ENCODE measurements around the gene DHX35.
"Not testable (repeated sequence)": the region's sequence is repeated elsewhere in the genome, so short reads cannot be mapped to it uniquely, and the experiment has no call there.

Gene DHX35

DNA sequence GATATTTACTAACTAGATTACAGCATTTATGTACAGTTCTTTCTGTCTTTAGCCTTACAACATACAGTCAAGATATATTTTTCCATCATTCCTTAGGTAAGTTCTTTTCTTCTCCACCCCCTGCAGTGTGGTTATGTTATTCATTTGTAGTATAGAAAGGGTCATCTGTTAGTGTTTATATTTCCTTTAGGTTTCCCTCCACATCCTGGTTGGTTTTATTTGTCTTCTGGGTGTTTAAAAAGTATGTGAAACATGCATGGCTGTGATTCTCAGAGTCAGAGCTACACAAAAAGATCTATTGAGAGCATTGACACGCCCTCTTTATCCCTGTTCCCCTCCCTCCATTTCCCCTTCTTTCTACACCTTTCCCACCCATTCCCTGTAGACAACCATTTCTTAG is 20.1 kb downstream of the DHX35 start:
- no peak for DNase-seq

DNA sequence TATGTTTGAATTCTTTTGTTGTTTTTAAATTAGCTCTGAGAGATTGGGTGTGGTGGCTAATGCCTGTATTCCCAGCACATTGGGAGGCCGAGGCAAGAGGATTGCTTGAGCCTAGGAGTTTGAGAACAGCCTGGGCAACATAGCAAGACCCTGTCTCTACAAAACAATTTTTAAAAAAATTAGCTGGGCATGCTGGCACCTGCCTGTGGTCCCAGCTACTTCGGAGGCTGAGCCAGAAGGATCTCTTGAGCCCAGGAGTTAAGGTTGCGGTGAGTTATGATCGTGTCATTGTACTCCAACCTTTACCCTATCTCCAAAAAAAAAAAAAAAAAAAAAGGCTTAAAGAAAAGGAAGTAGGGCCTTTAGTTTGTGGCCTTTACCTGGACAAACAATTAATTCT is 22.9 kb downstream of the DHX35 start:
- no peak for DNase-seq

DNA sequence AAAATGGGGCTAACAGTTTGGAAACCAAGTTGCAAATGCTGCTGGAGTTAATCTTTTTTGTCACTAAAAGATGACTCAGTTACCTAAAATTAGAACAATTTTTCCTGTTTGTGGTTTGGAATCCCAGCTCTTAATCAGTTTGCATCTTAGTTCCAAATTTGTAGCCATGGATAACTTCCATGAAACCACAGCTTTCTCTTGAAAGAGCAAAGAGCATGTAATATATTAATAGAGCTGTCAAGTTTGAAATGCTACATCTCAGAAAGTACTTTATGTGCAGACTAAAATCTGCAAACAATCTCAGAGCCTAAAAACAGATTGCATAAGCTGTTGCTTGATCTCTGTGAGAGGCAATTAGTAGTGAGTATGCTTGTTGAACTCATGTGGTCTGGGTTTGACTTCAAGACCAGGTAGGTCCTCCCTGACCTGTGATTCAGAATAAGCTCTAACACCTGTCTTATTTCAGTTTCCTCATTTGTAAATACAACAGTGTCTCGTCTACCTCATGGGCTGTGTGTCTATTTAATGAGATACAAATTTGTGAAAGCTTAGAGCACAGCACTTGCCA is 23.5 kb downstream of the DHX35 start:
- DNase-seq, result no peak

DNA sequence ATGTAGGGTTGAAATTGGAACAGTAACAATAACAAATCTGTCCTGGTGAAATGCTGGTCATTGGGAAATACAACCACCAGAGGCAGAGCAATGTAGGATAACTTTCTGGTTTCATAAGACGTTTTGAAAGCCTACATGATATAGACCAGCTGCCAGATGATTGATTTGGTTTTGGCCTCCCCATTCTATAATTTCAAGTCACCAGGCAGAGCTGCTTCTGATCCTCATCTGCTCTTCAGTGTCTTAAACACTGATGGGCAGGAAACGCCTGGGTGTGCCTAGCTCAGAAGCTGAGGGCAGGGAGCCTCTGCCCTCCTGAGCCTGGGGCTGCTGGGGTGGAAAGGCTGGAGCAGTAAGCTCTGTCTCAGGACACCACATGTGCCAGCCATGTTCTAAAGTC is 24.5 kb downstream of the DHX35 start:
- no peak for DNase-seq

DNA sequence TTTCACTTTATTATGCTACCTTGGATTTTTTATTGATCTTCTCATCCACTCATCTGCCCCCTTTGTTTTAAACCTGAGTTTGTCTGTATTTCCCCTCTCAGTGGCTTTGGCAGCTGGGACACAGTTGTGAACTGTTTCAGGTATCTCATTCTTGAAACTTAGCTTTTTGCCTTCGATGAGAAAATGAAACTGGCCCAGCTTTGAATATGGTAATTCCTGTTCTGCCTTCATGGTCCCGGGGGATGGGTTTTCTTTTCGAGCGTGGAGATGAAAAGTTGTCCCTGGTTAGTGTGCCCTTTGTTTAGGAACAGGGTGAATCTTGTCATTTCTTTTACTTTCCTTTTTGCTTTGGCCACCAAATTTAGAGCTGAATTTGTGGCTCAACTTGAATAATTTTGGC is 25.6 kb downstream of the DHX35 start:
- peak; percentile 33 for DNase-seq

DNA sequence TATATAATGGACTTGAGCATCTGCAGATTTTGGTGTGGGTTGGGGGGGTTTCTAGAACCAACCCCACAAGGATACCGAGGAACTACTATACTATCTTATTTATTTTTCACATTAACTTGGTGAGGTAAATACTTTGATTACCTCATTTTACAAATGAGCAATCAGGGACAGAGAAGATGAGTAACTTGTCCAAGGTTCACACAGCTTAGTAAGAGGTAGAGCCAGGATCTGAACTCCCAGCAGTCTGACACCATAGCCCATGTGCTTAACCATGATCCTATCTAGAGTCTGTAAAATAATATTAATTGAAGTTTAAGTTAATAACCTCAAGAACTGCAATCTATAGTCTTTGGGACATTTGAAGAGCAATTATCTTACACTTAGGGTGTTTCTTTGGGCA is 28.6 kb downstream of the DHX35 start:
- no peak for DNase-seq

DNA sequence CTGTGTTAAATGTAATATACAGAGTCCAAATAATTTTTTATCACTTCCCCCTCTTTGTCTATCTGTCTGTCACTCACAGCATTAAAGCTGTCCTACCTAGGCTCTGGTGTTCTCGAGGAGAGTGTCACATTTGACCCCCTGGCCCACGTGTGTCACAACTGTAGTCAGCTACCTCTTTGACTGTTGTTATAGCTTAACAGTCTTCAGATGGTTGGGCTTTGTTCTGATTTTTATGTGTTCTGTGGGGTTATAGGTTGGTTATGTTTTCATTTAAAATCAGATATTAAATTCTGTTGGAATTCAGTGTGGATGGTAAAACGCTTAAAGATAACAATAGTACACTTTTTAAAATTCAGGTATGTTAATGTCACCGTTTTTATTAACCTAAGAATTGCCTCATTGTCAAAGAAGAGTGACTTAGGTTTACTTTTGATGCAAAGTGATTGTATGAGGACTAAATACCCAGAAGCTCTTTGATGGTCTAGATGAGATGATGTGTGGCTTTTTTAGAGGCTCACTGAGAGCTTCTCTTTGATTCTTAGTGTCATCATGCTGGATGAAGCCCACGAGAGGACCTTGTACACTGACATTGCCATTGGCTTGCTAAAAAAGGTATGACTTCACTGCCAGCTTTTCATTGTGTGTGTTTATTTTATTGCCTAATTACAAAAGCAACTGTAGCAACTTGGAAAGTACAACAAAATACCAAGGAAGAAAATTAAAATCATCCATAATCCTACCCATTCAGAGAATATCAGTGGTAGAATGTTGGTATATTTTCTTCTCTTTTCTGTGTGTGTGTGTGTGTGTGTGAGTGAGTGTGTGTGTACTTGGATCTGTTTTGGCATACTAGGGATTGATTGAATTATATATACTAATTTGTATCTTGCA is 29.9 kb downstream of the DHX35 start:
- DNase-seq, result no peak

DNA sequence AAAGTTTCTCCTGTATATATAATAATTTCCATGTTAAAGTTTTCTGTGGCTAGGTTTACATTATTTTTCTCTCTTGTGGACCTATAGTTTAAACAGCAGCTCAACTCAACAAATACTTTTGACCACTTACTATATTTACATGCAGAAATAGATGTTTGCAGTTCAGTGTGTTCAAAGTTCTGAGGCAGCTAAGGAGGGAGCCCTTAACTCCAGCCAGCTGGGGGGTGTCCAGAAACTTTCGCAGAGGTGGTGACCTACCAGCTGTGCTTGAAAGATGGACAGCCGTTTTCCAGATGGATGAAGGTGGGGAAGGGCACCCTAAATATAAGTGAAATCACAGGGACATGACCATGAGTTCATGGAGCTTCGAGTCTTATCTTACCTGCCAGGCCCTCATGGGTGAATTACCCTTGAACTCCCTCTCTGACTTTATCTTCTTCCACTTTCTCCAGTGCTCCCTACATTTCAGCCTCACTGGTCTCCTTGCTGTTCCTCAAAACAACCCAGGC is 33.4 kb downstream of the DHX35 start:
- DNase-seq, result no peak

DNA sequence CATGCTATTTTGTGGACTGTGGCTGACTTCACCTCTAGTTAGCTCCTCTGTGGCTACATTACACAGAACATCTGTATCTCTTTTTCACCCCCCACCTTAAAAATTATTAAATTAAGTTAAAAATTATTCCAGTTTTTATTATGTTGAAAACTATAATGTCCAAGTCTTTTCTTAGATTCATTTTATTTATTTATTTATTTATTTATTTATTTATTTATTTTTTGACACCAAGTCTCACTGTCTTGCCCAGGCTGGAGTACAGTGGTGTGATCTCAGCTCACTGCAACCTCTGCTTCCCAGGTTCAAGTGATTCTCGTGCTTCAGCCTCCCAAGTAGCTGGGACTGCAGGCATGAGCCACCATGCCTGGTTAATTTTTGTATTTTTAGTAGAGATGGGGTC is 34.7 kb downstream of the DHX35 start:
- DNase-seq, result not testable (repeated sequence)

DNA sequence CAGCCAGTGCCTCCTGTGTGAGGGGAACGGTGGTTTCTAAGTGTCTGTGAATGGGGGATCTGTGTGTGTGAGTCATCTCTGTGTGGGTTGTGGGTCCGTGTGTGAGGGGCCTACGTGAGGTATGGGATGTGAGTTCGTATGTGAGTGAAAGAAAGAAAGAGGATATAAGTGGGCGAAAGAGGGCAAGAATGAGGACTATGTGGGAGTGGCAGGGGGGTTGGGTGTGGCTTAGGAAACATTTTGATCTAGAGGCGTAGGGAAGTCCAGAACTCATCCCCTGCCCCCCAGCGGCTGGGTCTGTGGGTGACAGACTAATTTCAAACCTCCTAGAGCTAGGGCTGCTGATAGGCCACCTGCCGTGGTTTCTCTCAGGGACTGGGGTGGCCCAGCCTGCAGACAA is 35.5 kb downstream of the DHX35 start:
- no peak for DNase-seq

DNA sequence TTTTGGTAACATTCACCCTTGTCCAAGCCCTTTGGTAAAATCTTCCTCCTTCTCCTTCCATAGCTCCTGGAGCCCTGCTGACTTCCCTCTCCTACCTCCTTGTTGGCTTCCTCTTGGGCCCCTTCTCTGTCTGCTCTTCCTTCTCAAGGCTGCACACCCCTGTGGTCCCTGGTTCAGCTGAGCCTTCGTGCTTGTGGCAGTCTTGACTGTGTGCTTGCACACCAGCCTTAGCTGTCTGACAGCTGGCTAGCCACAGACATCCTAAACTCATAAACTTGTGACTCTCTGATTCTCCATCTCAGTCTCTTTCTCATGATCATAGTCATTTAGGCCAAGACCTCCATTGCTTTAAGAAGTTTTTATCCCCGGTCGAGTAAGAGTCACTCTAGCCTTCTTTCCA is 37.1 kb downstream of the DHX35 start:
- DNase-seq, result no peak

DNA sequence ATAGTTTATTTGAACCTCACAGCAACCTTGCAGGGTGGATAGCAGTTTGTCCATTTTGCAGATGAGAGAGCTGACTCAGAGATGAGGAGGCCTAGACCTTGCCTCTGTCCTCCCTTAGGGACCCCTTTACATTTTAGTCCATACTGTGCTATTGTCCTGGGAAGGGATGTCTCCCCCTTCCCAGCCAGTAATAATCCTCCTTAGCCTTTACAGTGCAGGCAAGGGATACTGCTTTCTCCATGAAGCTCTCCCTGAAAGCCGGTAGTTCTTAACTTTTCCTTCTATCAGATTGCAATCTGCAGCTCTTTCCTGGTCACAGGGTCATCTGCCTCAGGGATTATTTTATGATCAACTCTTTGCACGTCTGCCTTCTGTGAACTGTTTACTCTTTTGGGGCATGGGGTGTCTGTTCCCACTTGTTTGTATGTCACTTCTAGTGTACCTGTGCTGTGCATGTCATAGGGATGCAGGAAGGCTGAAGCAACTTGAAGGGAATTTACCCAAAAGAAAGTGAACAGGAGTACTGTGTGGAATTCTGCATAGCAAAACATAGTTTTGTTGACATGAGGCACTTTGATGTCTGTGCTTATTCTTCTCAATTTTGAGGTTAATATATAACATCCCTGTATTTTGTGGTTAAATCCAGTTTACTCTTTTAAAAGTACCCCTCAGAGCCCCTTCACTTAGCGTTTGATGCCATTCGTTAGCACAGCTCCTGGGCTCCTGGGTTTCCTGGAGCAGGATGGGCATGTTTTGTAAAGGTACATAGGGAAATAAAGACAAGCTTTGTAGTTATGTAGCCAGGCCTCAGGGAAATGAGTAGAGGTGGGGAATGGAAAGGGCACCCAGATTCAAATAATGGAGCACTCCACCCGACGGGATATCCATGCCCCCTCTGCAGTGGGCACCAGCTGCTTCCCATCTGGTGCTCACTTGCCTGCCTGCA is 38.1 kb downstream of the DHX35 start:
- no peak for DNase-seq

DNA sequence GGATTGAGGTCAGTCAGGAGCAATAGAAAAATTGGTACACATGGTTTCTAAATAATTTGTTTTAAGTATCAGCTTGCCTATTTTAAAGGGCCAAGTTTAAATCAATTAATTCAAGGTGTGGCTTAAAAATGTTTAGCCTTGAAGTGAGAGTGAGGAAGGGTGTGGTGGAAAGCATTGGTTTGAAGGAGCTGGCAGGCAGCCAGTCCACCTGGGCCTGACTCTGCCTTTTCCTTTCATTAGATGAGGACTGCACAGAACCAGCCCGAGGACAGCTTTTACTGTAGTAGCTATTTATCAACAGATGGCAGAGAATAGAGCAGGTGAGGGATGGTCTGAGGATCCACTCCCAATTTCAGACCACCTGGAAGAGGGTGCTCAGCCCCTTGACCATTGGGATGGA is 42.4 kb downstream of the DHX35 start:
- DNase-seq, result no peak

DNA sequence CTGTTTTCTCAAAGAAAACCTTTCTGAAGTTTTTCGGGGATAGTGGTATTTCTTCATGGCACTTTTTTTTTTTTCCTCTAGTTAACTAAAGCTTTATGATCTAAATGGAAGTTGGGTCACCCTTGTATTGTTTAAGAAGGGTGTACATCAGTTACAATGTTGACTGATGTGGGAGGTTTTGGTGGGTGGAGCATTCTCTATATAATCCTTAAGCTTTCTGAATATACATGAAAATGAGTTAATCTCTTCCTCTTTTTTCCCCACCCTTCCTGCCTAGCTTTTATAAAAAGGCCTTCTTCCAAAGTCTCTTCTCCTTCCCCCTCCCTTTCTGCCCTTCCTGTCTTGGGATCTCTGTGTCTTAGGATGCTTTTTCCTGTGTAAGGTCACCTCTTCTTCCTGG is 47.2 kb downstream of the DHX35 start:
- no peak for DNase-seq

DNA sequence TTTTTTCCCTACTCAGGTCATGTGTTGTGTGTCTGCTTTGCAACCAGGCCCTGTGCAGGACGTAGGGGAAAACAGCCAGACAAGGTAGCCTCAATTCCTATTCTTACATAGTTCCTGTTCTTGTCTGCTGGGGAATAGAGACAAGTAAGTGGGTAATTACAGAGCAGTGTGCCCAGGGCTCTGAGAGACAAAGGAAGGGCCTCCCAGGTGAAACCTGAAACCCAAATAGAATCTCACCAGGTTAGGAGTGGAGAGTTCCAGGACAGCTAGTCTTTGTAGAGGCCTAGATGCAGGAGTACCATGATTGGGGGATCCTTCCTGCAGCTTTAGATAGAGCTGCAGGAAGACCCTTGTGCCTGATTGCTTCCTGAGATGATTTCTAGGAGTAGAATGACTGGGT is 48.4 kb downstream of the DHX35 start:
- no peak for DNase-seq

DNA sequence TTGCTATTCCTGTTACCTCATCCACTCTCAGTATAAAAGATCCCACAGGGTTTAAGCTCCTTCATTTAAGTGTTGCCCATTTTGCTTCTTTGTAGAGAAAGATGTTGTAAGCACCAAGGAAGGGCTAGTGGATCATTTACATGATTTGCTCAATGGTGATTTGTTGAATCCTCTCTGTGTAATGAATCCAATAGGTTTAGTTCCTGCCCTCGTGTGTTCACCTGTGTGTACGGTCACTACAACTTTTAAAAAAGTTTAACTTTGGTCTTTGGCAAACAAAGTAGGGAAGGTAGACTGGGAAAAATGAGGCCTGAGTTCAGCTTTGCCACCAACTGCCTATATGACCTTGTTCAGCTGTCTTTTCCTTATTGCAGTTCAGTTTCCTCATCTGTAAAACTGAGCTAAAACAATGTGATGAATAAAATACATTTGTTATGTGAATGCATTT is 51.5 kb downstream of the DHX35 start:
- no peak for DNase-seq

DNA sequence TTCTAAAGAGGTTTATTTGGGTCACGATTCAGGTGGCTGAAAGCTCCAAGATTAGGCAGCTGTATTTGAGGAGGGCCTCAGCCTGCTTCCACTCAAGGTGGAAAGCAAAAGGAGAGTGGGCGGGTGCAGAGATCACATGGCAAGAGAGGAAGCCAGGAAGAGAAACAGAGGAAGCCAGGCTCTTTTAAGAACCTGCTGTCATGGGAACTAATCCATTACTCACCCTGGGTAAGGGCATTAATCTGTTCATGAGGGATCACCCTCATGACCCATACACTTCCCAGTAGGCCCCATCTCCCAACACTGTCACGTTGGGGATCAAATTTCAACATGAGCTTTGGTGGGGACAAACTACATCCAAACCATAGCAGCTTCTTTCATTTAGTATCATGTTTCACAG is 53.9 kb downstream of the DHX35 start:
- no peak for DNase-seq

DNA sequence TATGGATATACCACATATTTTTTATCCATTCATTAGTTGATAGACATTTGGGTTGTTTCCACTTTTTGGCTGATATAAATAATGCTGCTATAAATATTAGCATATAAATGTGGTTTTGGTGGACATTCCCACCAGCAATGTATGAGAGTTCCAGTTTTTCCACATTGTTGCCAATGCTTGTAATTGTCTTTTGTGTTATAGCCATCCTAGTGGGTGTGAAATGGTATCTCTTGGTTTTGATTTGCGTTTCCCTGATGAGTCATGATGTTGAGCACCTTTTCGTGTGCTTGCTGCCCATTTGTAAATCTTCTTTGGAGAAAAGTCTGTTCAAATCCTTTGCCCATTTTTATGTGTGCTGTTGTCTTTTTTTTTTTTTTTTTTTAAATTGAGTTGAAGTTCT is 54.4 kb downstream of the DHX35 start:
- DNase-seq, result no peak

DNA sequence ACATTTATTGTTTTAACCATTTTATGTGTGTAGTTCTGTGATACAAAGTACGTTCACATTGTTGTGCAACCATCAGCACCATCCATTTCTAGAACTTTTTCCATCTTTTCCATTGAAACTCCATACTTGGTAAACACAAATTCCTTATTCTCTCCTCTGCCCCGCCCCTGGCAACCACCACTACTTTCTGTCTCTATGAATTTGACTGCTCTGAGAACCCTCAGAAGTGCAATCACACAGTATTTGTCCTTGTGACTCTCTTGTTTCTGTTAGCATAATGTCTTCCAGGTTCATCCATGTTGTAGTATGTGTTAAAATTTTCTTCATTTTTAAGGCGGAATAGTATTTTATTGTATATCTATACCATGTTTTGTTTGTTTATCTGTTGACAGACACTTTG is 56.9 kb downstream of the DHX35 start:
- no peak for DNase-seq

DNA sequence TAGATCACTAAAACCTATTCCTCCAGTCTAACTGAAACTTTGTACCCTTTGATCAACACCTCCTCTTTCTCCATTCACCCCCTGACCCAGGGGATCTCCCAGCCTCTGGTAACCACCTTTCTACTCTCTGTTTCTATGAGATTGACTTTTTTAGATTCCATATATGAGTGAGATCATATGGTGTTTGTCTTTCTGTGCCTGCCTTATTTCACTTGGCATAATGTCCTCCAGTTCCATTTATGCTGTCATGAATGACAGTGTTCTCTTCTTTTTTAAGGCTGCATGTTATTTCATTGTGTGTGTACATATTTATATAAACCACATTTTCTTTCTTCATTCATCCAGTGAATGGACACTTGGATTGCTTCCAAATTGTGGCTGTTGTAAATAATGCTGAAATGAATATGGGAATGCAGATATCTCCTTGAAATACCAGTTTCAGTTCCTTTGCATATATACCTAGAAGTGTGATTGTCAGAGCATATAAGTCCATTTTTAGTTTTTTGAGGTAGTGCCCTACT is 57.7 kb downstream of the DHX35 start:
- DNase-seq, result no peak

DNA sequence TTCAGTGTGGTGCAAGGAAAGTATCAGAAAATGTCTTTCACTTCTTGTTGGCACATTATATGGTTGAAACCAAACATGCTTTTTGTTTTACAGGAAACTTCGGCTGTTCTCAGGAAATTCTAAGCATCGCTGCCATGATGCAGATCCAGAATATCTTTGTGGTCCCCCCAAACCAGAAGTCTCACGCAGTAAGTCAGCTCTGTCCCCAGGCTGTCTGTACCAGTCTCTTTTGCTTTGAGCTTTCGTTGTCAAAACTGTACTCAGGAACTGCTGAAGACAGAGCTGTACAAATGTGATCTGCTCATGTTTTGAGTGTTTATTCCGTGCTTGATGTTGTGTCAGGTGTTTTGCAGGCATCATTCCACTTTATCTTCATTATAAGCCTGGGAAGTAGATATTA is 59.6 kb downstream of the DHX35 start:
- DNase-seq, result no peak

DNA sequence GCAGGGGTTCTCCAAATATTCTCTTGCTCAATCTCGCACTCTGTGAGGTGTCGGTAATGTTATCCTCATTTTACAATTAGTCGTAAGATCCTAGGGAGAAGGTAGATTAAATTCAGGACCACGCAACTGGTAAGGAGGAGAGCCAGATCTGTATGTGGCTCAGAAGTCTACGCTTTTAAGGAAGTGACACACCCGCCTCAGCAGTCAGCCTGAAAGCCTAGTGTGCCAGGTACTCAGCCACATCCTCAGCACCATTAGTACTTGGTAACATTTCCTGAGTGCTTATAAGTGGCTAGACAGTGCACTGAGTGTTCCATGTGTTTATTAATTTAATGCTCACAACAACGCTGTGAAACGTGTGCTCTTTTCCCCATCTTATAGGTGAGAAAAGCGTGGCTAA is 63.7 kb downstream of the DHX35 start:
- no peak for DNase-seq

DNA sequence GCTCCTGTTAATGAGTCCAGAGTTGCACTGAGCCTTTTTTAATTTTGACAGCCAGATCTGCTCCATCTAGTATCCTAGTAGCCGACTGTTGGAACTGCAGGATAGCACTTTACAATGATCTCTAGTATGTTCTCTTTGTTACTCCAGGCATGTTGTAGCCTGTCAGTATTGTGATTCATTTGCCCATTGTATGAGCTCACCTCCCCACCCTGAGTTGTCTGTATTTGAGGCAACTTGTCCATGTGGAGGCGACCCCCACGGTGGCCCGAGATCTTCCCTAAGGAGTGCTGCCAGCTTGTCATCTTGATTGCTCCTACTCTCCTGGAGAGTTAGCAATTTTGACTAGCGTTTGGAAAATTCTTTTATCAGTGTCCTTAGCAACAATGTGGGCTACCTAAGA is 67.2 kb downstream of the DHX35 start:
- no peak for DNase-seq

Data from NCI-H526 treated with DMSO at 0.1 percent for 48 hours (cell line).